Lower leg skin (tissue), 4 donors: ENCODE data around the gene LRRC25. TPM values are rescaled to one million over a fixed set of nuclear protein-coding genes. Genes with fewer than 3 reads are reported as not detected.
"Not testable (repeated sequence)": the region's sequence is repeated elsewhere in the genome, so short reads cannot be mapped to it uniquely, and the experiment has no call there.

ENCODE experiments used
- DNase-seq, 2 donors: peaks; one replicate each; pipeline ENCODE4 v3.0.0-alpha.2; 2019; ENCODE audit warnings: low spot score in 2 of 2
- H3K4me3 ChIP-seq: fragments of 200-600 bp; sonication (generic); 2 replicates; pipeline ENCODE4 v1.5.1; 2017; ENCODE audit warnings: mild to moderate bottlenecking, low read depth; ENCODE audit not compliant: poor library complexity, severe bottlenecking
- CTCF ChIP-seq, 3 donors: fragments of 450-650 bp; IDR thresholded peaks; one replicate each; pipeline ENCODE4 v1.5.1; 2016; ENCODE audit warnings: antibody characterized with exemption in 3 of 3, mild to moderate bottlenecking in 3 of 3, moderate library complexity in 2 of 3
- POLR2A ChIP-seq, 2 donors: fragments of 450-650 bp; IDR thresholded peaks; one replicate each; pipeline ENCODE4 v1.6.1; 2016 to 2017; ENCODE audit warnings: antibody characterized with exemption in 2 of 2, mild to moderate bottlenecking in 1 of 2, moderate library complexity in 1 of 2
- WGBS, 2 donors: methylation state at CpG; one replicate each; pipeline ENCODE4 v1.1.5; 2018; 5-methylcytosine and 5-hydroxymethylcytosine counted together
- intact Hi-C: fragments of 100-400 bp; cut with DNase I; formaldehyde crosslinking; loops from one replicate; pipeline ENCODE4 v1.15.0; 2023; ENCODE audit warnings: low total_unique reads
- total RNA-seq, 4 donors: library from RNA; depleted of rRNA; stranded (reverse); fragments of >200 nt; gene quantifications; one replicate each; pipeline ENCODE4 v1.1.0, GENCODE V29; 2016

LRRC25 gene
- total RNA-seq, 4 donors from 2014 or later: 1.2 to 3.4 (median 2.2) TPM; not detected in 1

DNA sequence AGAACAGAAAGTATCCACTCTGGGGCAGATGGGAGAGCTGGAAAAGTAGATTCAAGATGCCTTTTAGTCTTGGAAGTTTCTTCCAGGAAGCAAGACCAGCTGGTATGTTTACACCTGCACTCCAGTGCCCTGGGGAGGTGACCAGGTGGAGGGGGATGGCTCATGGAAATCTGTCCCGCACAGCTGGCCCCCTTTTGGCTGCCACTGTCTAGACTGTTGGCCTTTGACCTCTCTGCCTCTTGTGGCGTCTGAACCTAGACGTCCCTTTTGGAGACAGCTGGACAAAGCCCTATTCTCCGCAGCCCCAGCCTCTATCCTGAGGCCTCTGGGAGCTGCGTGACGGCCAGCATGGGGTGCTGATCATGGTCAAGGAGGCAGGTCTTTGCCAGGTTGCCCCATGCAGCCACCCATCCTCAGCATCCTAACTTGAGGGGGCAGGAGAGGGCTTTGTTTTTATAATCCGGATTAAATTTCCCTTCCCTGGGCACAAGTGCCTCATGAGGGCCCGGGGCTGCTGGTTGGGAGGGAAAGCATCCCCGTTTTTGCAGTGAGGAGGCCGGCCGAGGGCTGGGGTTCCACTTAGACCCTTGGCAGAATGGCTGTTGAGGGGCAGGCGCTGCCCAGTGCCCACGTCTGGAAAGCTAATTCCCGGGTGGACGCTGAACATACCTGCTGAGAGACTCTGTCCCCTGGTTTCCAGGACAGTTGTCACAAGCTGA lies 28.8 kb downstream of the LRRC25 start:
- WGBS, 2 donors: 86 to 87% methylated on average over 11 to 15 of the region's 15 CpGs
- no peak overlapping the region for H3K4me3 ChIP-seq
- intact Hi-C loops: no loop called here
- DNase-seq: no peak
- TF ChIP-seq CTCF (IDR thresholded peaks at IDR 0.05) (no peak), POLR2A (IDR thresholded peaks at IDR 0.05) (no peak)

- intact Hi-C loops: no loop called here
- no peak overlapping the region for H3K4me3 ChIP-seq
- no peak for TF ChIP-seq CTCF (IDR thresholded peaks at IDR 0.05)
- TF ChIP-seq POLR2A (IDR thresholded peaks at IDR 0.05): no peak
- DNase-seq: no peak
- WGBS, 2 donors: 90 to 96% methylated on average over 2 of the region's 2 CpGs
Observed at GRCh38 chr19:18366021-18366435, 31.4 kb downstream of the LRRC25 start.

- DNase-seq: peak; percentile 82 to 92
- H3K4me3 ChIP-seq: no peak overlapping the region
- TF ChIP-seq CTCF (IDR thresholded peaks at IDR 0.05): no peak
- TF ChIP-seq POLR2A (IDR thresholded peaks at IDR 0.05): no peak
- 16 to 27% methylated on average over 15 of the region's 15 CpGs for WGBS, 2 donors
- intact Hi-C loops: no loop called here
Observed at GRCh38 chr19:18364826-18365528, 32.4 kb downstream of the LRRC25 start.

DNA sequence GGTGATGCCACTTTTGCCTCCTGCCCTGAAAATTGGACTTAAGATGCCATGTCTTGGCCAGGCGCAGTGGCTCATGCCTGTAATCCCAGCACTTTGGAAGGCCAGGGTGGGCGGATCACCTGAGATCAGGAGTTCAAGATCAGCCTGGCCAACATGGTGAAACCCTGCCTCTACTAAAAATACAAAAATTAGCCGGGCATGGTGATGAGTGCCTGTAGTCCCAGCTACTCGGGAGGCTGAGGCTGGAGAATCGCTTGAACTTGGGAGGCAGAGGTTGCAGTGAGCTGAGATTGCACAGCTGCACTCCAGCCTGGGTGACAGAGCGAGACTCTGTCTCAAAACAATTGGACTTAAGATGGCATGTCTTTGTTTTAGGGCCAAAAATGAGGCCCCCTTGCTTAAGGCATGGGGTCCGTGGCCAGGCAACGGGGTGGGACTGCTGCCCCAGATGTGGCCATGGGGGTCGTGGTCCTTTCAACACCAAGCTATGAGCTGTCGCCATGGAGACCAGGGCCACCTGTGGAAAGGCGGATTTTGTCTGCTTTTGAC lies 33.1 kb downstream of the LRRC25 start:
- DNase-seq, H3K4me3 ChIP-seq, intact Hi-C loops: not testable (repeated sequence)
- WGBS, 2 donors: 52 to 57% methylated on average over 11 of the region's 11 CpGs

DNA sequence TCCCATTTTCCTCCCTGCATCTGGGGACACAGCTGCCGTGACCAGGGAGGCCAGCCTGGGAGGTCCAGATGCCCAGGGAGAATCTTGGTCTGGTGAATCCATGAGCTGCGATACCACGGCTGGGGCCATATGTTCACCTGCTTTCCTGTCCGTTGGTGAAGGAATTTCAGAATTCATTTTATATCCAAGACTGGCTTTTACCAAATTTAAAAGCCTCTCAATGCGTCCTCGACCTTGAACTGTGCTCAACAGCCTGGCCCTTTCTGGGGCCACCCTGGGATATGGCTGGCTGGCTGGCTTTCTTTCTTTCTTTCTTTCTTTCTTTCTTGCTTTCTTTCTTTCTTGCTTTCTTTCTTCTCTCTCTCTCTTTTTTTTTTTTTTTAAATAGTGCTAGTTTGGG lies 33.6 kb downstream of the LRRC25 start:
- no peak overlapping the region for H3K4me3 ChIP-seq
- TF ChIP-seq CTCF (IDR thresholded peaks at IDR 0.05) (no peak), POLR2A (IDR thresholded peaks at IDR 0.05) (no peak)
- no peak for DNase-seq
- WGBS, 2 donors: 70 to 81% methylated on average over 6 of the region's 6 CpGs
- intact Hi-C loops: no loop called here

DNA sequence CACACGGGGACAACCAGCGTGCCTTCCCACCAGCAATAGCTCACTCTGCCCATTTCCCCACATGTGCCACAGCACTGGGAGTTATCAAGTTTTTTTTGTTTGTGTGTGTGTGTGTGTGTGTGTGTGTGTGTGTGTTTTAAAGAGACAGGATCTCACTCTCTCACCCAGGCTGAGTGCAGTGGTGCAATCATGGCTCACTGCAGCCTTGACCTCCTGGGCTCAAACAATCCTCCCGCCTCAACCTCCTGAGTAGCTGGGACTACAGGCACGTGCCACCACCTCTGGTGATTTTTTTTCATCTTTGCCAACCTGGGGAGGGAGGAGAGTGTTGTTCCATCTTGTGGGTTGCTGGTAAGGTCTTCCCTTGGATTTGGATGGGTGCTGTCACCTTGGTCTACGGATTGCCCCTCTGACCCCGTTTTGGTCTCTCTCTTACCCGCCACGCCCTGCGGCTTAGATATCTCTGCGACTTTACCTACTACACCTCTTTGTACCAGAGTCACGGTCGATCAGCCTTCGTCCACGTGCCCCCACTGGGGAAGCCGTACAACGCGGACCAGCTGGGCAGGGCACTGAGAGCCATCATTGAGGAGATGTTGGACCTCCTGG lies 34.4 kb downstream of the LRRC25 start:
- DNase-seq: no peak
- 91 to 93% methylated on average over 17 of the region's 17 CpGs for WGBS, 2 donors
- intact Hi-C loops: no loop called here
- H3K4me3 ChIP-seq: no peak overlapping the region
- TF ChIP-seq CTCF (IDR thresholded peaks at IDR 0.05): no peak
- no peak for TF ChIP-seq POLR2A (IDR thresholded peaks at IDR 0.05)
